Transverse colon (tissue), 4 donors: ENCODE data around the gene ZNF274. TPM values are rescaled to one million over a fixed set of nuclear protein-coding genes. Genes with fewer than 3 reads are reported as not detected.
"Not testable (repeated sequence)": the region's sequence is repeated elsewhere in the genome, so short reads cannot be mapped to it uniquely, and the experiment has no call there.

Experiments
- DNase-seq: peaks from one replicate; pipeline ENCODE4 v3.0.0-alpha.2; 2019
- H3K27ac ChIP-seq, 4 donors: fragments of 200-600 bp; sonication (generic); 2 replicates each; pipeline ENCODE4 v1.5.1; 2016 to 2018; ENCODE audit warnings: inconsistent platforms in 4 of 4
- H3K27me3 ChIP-seq: fragments of 200-600 bp; sonication (generic); 2 replicates; pipeline ENCODE4 v1.5.1; 2017; ENCODE audit warnings: inconsistent platforms
- H3K36me3 ChIP-seq, 4 donors: fragments of 200-600 bp; sonication (generic); 2 replicates each; pipeline ENCODE4 v1.5.1; 2017 to 2019; ENCODE audit warnings: inconsistent platforms in 4 of 4
- H3K4me1 ChIP-seq, 4 donors: fragments of 200-600 bp; sonication (generic); 2 replicates each; pipeline ENCODE4 v1.5.1; 2017 to 2020; ENCODE audit warnings: inconsistent platforms in 4 of 4
- H3K4me3 ChIP-seq, 4 donors: fragments of 200-600 bp; sonication (generic); 1 replicate in 1 of 4; 2 replicates in 3 of 4; pipeline versions ENCODE4 v1.5.1 to v1.6.1; 2017 to 2019; ENCODE audit warnings: inconsistent platforms in 4 of 4
- H3K9me3 ChIP-seq, 2 donors: fragments of 200-600 bp; sonication (generic); 2 replicates each; pipeline ENCODE4 v1.5.1; 2017 to 2019; ENCODE audit warnings: inconsistent platforms in 2 of 2
- CTCF ChIP-seq, 5 experiments: fragments of 200-600 bp in 3 of 5; fragments of 450-650 bp in 2 of 5; sonication (generic) in 3 of 5; IDR thresholded peaks; 1 replicate in 2 of 5; 2 replicates in 3 of 5; pipeline ENCODE4 v1.5.1; 2016 to 2017; ENCODE audit warnings: antibody characterized with exemption in 5 of 5, inconsistent platforms in 3 of 5, mild to moderate bottlenecking in 2 of 5, moderate library complexity in 1 of 5
- EP300 ChIP-seq: sonication (generic); formaldehyde crosslinking; IDR thresholded peaks from one replicate; pipeline ENCODE4 v1.6.1; 2017; ENCODE audit warnings: antibody characterized with exemption, low read depth
- POLR2A ChIP-seq: fragments of 450-650 bp; IDR thresholded peaks from one replicate; pipeline ENCODE4 v1.6.1; 2016; ENCODE audit warnings: antibody characterized with exemption, mild to moderate bottlenecking, moderate library complexity
- POLR2AphosphoS5 ChIP-seq, 3 donors: sonication (generic); formaldehyde crosslinking; IDR thresholded peaks; one replicate each; pipeline ENCODE4 v1.6.1; 2016; ENCODE audit warnings: antibody characterized with exemption in 3 of 3
- WGBS, 2 donors: methylation state at CpG; one replicate each; pipeline ENCODE4 v1.1.5; 2018; ENCODE audit warnings: low coverage in 1 of 2; 5-methylcytosine and 5-hydroxymethylcytosine counted together
- in situ Hi-C, 4 donors: fragments of 200-750 bp; cut with MboI; loops; one replicate each; pipeline versions ENCODE4 v1.15.0 to v1.15.1; 2017; ENCODE audit warnings: low sequenced_read_pairs in 3 of 4, low pct_ligation_motif_present in 1 of 4, low pct_unique_long_range_greater_than_20kb in 1 of 4
- intact Hi-C: fragments of 100-400 bp; cut with DNase I; formaldehyde crosslinking; loops from one replicate; pipeline ENCODE4 v1.15.1; 2023; ENCODE audit warnings: low total_unique reads
- total RNA-seq, 4 donors: library from RNA; depleted of rRNA; stranded (reverse); fragments of >200 nt; gene quantifications; one replicate each; pipeline ENCODE4 v1.1.0, GENCODE V29; 2016

The ZNF274 gene
- total RNA-seq: 10 to 100 TPM; 12.5 to 30.8 (median 19.0) TPM

- intact Hi-C loops: no loop called here
- Histone ChIP-seq H3K27ac (peak within 1 kb of the TSS; percentile 93 to 98 (median 97)), H3K4me1 (peaks cover 0 to 14% (median 3%) of the 10 kb centered on the region in 4 donors), H3K4me3 (peak within 1 kb of the TSS; percentile 73 to 88 (median 80)), H3K9me3 (peaks cover 85 to 86% of the 10 kb centered on the region in 2 donors), H3K36me3 (peaks cover 3 to 74% (median 22%) of the 10 kb centered on the region in 4 donors), H3K27me3 (no peaks in the 10 kb centered on the region)
- TF ChIP-seq POLR2A (peak; percentile 92), POLR2AphosphoS5 (IDR thresholded peaks at IDR 0.05) (peak; percentile 17 to 92 (median 90)), CTCF (IDR thresholded peaks at IDR 0.05) (no peak), EP300 (no peak)
- DNase-seq: peak; percentile 94
- in situ Hi-C loops: no loop called here
- whole genome bisulfite sequencing, 2 donors: 1% methylated on average over 41 of the region's 80 CpGs; no CpG with 5 or more reads in 1 of the 2 donors
Observed at GRCh38 chr19:58182989-58183816, at the start of gene ZNF274. ZNF274 (plus strand) TSS chr19:58183061; CDS start chr19:58183966, 905 bp downstream.

DNA sequence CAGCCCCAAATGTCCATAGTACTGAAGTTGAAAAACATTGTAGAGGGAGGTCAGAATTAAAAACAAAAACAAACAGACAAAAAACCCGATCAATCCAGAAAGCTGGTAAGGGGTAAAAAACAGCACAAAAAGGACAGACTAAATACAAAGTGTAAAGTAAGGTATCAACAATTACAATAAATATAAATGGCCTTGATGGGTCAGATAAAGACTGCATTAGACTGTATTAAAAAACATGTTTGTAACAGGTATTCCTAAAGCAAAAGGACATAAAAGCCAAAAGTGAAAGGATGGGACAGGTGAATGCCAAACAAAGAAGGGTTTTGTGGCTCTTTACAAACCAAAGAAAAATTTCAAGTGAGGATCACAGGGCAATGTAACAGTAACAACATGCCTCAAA is 48.6 kb upstream of the ZNF274 start:
- Histone ChIP-seq H3K27me3 (no peaks in the 10 kb centered on the region), H3K36me3 (peaks cover 0 to 100% (median 49%) of the 10 kb centered on the region in 4 donors), H3K27ac (no peak overlapping the region), H3K4me3 (no peak overlapping the region), H3K4me1 (no peaks in the 10 kb centered on the region), H3K9me3 (peaks cover 98% of the 10 kb centered on the region in 2 donors)
- no peak for DNase-seq
- WGBS, 2 donors: 93 to 100% methylated on average over 1 of the region's 1 CpG
- in situ Hi-C loops (no loop called here), intact Hi-C loops (no loop called here)
- no peak for TF ChIP-seq EP300
- TF ChIP-seq POLR2A: no peak
- TF ChIP-seq CTCF (IDR thresholded peaks at IDR 0.05): no peak
- TF ChIP-seq POLR2AphosphoS5 (IDR thresholded peaks at IDR 0.05): no peak

GRCh38 chr19:58145849-58146248 is 37.0 kb upstream of the ZNF274 start:
- Histone ChIP-seq H3K36me3 (peaks cover 0 to 31% (median 13%) of the 10 kb centered on the region in 4 donors), H3K27me3 (no peaks in the 10 kb centered on the region), H3K4me3 (no peak overlapping the region), H3K27ac (no peak overlapping the region), H3K4me1 (peaks cover 0 to 13% (median 6%) of the 10 kb centered on the region in 4 donors), H3K9me3 (peaks cover 51 to 62% of the 10 kb centered on the region in 2 donors)
- in situ Hi-C loops: no loop called here
- WGBS, 2 donors: 94 to 100% methylated on average over 3 of the region's 3 CpGs
- DNase-seq: no peak
- intact Hi-C loops: loop anchor here (2.0 kb wide), 1 partner anchor 43 kb away; no protein-coding TSS in a partner anchor
- TF ChIP-seq POLR2A: no peak
- TF ChIP-seq POLR2AphosphoS5 (IDR thresholded peaks at IDR 0.05): no peak
- no peak for TF ChIP-seq EP300
- TF ChIP-seq CTCF (IDR thresholded peaks at IDR 0.05): no peak

- WGBS, 2 donors: 100% methylated on average over 8 of the region's 28 CpGs; no CpG with 5 or more reads in 1 of the 2 donors
- intact Hi-C loops: loop anchor here (2.0 kb wide), 1 partner anchor 45 kb away; no protein-coding TSS in a partner anchor
- H3K9me3 ChIP-seq: peaks cover 35 to 47% of the 10 kb centered on the region in 2 donors
Observed at GRCh38 chr19:58147475-58147874, 35.4 kb upstream of the ZNF274 start.

More at GRCh38 chr19:58147475-58147874, 35.4 kb upstream of the ZNF274 start:
- H3K27ac ChIP-seq, DNase-seq, H3K4me3 ChIP-seq, in situ Hi-C loops, H3K27me3 ChIP-seq: not testable (repeated sequence)
- Histone ChIP-seq H3K36me3 (peaks cover 0 to 15% (median 5%) of the 10 kb centered on the region in 4 donors), H3K4me1 (peaks cover 0 to 18% (median 10%) of the 10 kb centered on the region in 4 donors)
